Islet of Langerhans (tissue), 1 donor: ENCODE data around the gene EGF.

Source experiments
- FAIRE-seq: peaks from one replicate; lab custom pipeline; 2011; peaks lifted over from hg19 to GRCh38; lab: Jason Lieb, UNC

Gene EGF

GRCh38 chr4:110041735-110042134 lies 129.1 kb downstream of the EGF start:
- no peak for FAIRE-seq

DNA sequence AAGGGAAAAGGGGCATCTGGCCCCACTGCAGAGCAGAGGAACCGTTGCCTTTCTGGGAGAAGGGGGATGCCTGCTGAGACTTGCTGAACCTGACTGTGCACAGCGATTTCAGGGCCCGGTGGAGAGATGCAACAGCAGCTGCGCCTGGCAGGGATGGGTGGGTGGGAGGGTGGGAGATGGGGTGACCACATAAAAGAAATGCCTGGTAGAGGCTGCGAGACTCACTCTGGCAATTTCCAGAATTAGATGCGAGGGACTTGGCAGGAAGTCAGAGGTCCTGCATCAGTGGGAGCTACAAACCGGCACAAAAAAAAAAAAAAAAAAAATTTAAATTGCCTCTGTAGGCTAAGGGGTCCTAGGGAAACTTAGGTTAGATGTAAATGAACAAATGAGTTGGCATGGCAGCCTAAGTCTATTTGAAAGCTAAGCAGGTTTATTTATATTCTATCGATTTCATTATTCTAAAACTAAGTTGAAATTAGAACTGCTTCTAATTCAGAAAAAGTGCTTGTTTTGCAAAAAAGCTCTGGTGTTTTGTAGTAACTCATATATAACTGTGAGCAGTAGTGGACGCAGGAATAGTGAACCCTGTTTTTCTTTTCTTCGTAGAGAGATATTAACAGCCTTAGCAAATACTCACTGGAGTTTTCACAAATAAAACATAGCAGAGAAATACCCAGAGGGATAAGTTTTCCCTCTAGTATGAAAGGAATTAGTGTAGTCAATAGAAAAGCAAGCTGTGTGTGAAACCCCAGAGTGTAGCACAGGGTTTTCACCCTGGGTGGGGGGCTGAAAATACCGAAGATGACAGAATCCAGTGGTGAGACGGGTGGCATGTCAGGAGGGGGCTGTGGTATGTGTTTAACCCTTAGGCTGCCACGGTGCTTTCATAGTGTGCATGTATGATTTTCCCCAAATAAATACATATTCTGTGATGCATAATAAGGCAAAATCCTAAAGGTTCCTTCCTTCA lies 130.1 kb downstream of the EGF start:
- FAIRE-seq: no peak

DNA sequence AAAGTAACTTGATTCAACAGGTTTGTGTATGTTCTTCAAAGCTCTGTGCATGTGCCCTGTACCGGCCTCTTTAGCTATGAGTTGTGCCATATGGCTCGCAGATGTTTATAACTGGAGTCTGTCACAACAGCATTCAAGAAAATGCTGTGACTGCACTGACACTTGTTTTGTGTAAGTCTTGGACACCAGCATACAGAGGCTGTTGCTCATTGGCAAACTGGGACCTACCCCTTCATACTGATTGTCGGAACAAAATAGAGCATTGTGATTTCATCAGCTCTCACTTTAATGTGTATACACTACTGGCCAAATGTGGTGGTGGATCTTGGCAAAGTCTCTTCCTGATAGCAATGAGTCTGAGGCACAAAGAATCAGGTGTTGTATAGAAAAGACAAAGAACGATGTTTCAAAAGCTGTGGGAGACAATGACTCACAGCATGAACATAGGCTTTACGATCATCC lies 133.9 kb downstream of the EGF start:
- FAIRE-seq: no peak

- peak; percentile 30 for FAIRE-seq
Measured at GRCh38 chr4:110049951-110050925, 137.6 kb downstream of the EGF start.

DNA sequence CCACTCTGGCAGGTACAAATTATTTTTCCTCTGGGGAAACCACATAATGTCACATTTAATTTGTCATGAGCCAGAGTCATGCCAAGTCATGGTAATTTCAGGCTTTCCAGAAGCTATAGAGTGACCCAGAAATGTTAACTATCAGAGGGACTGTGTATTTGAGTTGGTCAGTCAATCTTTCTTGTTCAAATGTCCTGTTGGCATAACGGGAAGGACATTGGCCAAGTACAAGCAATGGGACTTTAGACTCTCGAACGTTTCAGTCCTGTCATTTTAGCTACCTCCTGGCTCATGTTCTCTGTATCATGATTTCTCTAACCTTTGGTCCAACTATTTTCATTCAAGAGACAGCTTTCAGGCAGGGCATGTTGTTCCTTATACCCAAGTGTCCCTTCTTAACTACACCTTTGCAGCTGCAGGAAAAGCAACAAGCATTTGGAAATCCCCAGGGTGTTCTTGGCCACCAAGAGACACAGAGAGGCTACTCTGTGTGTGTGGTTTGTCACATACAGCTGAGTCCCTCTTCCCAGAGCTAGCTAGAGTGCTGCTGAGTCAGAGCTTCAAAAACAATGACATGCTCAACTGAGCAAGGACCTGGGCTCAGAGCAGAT lies 142.6 kb downstream of the EGF start:
- FAIRE-seq: peak; percentile 33

DNA sequence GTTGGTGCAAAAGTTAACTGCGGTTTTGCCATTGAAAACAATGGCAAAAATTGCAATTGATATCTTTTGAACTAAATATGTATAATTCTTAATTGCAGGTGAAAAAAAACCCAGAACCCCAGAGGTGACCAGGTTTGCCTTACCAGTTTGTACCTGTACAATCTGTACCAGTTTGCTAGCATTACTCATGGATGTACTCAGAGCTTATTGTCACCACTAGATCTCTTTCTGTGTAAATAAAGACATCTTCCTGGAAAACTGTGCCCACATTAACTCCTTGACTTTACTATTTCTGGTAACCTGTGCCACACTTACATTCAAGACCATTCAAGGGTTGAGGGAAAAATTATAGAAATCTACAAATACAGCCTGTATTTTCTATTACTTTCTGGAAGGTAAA lies 146.0 kb downstream of the EGF start:
- no peak for FAIRE-seq

DNA sequence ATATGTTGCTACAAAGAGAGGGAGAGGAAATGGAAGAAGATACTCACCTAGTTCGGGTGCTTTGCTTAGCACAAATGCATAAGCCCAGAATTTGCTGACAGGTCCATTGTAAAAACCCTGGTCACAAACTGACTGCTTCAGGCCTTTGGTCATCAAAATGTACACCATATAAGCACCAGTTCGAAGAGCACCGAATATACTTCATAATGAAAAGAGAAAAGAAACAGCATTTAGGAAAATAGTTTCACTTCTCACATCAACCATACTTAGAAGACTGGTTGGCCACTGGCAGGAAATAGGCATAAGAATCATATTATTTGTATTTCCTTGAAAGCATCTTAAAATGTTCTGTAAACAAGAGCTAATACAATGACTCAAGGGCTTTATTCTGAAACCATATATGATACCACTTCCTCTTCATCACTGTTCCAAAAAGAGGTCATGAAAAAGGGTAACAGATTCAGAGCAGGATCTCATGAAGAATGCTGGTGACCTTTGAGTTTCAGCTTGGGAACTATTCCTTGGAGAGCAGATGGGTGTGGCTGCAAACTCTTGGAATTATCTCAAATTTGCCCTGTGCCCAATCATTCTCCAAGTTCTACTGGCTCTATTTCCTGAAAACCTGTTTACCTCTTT lies 147.0 kb downstream of the EGF start:
- FAIRE-seq: no peak

GRCh38 chr4:110061076-110061475 lies 148.4 kb downstream of the EGF start:
- no peak for FAIRE-seq
